ENCODE measurements around the gene CLIP1. TPM values are rescaled to one million over a fixed set of nuclear protein-coding genes. Genes with fewer than 3 reads are reported as not detected.
"Not testable (repeated sequence)": the region's sequence is repeated elsewhere in the genome, so short reads cannot be mapped to it uniquely, and the experiment has no call there.

The CLIP1 gene
- total RNA-seq, 1 experiment from 2014 or later: 16.0 TPM

DNA sequence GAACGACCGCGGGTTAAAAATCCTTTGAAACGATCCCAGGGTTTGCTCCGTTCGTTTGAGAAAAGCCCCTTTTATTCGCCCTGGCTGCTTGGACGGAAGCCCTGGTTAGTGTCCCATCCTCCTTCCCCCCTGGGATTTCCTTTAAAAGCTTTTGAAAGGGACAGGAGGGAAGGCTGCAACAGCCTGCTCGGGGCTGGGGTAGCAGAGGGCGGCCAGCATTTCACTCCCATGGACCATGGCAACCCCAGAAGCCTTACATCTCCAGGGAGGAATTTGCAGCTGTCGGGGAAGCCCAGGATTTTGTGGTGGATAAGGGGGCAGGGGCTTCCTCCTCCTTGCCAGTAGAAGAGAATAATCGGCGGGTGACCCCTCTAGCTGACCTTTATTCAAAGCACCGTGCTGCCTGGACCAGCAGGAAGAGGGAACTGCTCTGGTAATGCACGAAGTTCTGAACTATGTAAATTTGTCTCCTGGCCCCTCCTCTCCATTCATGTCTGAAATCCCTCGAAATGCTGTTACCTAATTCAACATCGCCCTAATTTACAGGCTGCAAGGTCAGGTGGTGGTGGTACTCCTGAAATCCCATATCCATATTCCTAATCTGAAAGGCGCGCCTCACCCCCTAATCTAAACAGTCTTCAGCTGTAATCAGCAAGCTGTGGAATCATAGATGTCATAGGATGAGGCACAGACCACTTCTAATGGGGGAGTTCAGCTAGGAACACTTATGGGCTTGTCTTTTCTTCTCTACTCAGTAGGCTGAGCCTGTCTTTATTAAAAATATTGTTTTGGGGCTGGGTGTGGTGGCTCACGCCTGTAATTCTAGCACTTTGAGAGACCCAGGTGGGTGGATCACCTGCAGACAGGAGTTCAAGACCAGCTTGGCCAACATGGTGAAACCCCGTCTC is 1.0 kb upstream of the CLIP1 start:
- no peak overlapping the region for H3K27ac ChIP-seq (ENCODE audit: low read length)

DNA sequence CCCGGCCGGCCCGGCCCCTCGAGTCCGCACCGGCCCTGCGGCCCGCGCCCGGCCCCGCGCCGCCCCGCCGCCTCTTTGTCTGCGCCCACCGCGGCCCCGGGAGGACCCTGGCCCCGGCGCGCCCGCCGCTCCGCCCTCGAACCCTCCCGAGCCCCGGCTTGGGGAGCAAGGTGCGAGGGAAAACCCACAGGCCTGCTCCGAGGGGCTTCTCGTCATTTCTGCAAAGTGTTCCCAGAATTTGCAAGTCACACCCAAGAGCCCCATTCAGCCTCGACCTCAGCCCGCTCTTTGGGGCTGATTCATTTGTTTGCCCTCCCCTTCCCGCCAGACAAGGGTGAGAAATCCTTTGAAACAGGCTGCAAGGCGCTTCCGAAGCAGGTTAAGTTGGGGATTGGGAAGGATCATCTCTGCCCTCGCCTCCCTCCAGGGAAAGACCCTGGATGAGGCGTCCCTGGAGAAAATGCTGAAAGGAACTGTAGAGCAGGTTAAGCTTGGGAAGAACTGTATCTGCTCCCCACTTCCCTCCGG is 325 bp upstream of the CLIP1 start:
- Histone ChIP-seq H3K79me2 (ENCODE audit: low read length) (no peaks in the 10 kb centered on the region), H3K27me3 (ENCODE audit: low read length) (no peaks in the 10 kb centered on the region), H3K9me2 (replicated peaks; ENCODE audit: insufficient read depth, low read length) (no peaks in the 10 kb centered on the region), H3K4me3 (ENCODE audit: low read length) (peak overlapping the region; percentile 49), H3K9me3 (ENCODE audit: low read length) (no peaks in the 10 kb centered on the region), H3K9ac (ENCODE audit: low read length) (peak overlapping the region; percentile 55), H3K27ac (ENCODE audit: low read length) (no peak overlapping the region), H3K4me1 (ENCODE audit: low read length) (peaks cover 30% of the 10 kb centered on the region), H3K36me3 (ENCODE audit: insufficient read depth, low read length) (no peaks in the 10 kb centered on the region), H3K4me2 (ENCODE audit: low read depth, low read length, poor library complexity, severe bottlenecking) (peak overlapping the region; percentile 89), H2AFZ (ENCODE audit: low read length) (peak overlapping the region; percentile 90), H4K20me1 (ENCODE audit: insufficient read depth, low read depth, low read length) (no peaks in the 10 kb centered on the region)
- peak; percentile 66 for DNase-seq

More for the DNA sequence above, 1.0 kb upstream of the CLIP1 start:
- Histone ChIP-seq H3K79me2 (ENCODE audit: low read length) (no peaks in the 10 kb centered on the region), H3K9ac (ENCODE audit: low read length) (peak overlapping the region; percentile 55), H3K9me3 (ENCODE audit: low read length) (no peaks in the 10 kb centered on the region), H3K36me3 (ENCODE audit: insufficient read depth, low read length) (no peaks in the 10 kb centered on the region), H4K20me1 (ENCODE audit: insufficient read depth, low read depth, low read length) (no peaks in the 10 kb centered on the region), H3K27me3 (ENCODE audit: low read length) (no peaks in the 10 kb centered on the region), H3K4me1 (ENCODE audit: low read length) (peaks cover 30% of the 10 kb centered on the region), H3K4me3 (ENCODE audit: low read length) (peak overlapping the region; percentile 49), H2AFZ (ENCODE audit: low read length) (peak overlapping the region; percentile 90; the same call in 1 of the 2 replicates), H3K9me2 (replicated peaks; ENCODE audit: insufficient read depth, low read length) (no peaks in the 10 kb centered on the region), H3K4me2 (ENCODE audit: low read depth, low read length, poor library complexity, severe bottlenecking) (peak overlapping the region; percentile 89)
- peak; percentile 73 for DNase-seq

GRCh38 chr12:122421187-122421820 is 1.2 kb downstream of the CLIP1 start:
- no peaks in the 10 kb centered on the region for H3K9me3 ChIP-seq (ENCODE audit: low read length)
- H4K20me1 ChIP-seq (ENCODE audit: insufficient read depth, low read depth, low read length): no peaks in the 10 kb centered on the region
- H3K9ac ChIP-seq (ENCODE audit: low read length): peak overlapping the region; percentile 73
- peak overlapping the region; percentile 88 for H2AFZ ChIP-seq (ENCODE audit: low read length)
- no peaks in the 10 kb centered on the region for H3K27me3 ChIP-seq (ENCODE audit: low read length)
- H3K4me2 ChIP-seq (ENCODE audit: low read depth, low read length, poor library complexity, severe bottlenecking): peak overlapping the region; percentile 91
- no peak overlapping the region for H3K27ac ChIP-seq (ENCODE audit: low read length)
- H3K9me2 ChIP-seq (replicated peaks; ENCODE audit: insufficient read depth, low read length): no peaks in the 10 kb centered on the region
- peak; percentile 64 for DNase-seq
- no peaks in the 10 kb centered on the region for H3K79me2 ChIP-seq (ENCODE audit: low read length)
- peaks cover 30% of the 10 kb centered on the region for H3K4me1 ChIP-seq (ENCODE audit: low read length)
- no peaks in the 10 kb centered on the region for H3K36me3 ChIP-seq (ENCODE audit: insufficient read depth, low read length)
- H3K4me3 ChIP-seq (ENCODE audit: low read length): peak overlapping the region; percentile 83

DNA sequence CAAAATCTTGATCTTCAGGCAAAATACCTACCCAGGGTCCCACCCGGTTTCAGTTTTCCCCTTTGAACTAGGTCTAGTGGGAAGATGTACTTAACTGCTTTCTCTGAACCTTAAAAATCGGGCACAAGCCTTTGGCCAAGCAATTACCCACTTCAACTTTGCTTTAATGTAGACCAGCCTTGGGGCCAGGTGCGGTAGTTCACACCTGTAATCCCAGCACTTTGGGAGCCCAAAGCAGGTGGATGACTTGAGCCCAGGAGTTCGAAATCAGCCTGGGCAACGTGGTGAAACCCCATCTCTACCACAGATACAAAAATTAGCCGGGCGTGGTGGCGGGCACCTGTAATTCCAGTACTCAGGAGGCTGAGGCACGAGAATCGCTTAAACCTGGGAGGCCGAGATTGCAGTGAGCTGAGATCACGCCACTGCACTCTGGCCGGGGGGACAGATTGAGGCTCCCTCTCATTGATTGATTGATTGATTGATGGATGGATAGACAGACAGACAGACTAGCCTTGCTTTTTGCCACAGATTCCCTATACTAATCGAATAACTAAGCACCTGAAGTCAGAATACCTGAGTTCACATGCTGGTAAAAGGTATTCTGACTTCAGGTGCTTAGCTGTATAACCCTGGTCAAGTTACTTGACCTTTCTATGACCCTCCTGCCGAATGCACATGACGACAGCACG is 1.9 kb downstream of the CLIP1 start:
- peak overlapping the region; percentile 73 for H3K9ac ChIP-seq (ENCODE audit: low read length)
- H3K4me3 ChIP-seq (ENCODE audit: low read length): peak overlapping the region; percentile 83
- no peaks in the 10 kb centered on the region for H3K9me3 ChIP-seq (ENCODE audit: low read length)
- peaks cover 30% of the 10 kb centered on the region for H3K4me1 ChIP-seq (ENCODE audit: low read length)
- H3K9me2 ChIP-seq (replicated peaks; ENCODE audit: insufficient read depth, low read length): no peaks in the 10 kb centered on the region
- H3K36me3 ChIP-seq (ENCODE audit: insufficient read depth, low read length): no peaks in the 10 kb centered on the region
- H2AFZ ChIP-seq (ENCODE audit: low read length): no peak overlapping the region
- no peak for DNase-seq
- no peaks in the 10 kb centered on the region for H4K20me1 ChIP-seq (ENCODE audit: insufficient read depth, low read depth, low read length)
- H3K27me3 ChIP-seq (ENCODE audit: low read length): no peaks in the 10 kb centered on the region
- H3K4me2 ChIP-seq (ENCODE audit: low read depth, low read length, poor library complexity, severe bottlenecking): peak overlapping the region; percentile 91
- H3K27ac ChIP-seq (ENCODE audit: low read length): no peak overlapping the region
- H3K79me2 ChIP-seq (ENCODE audit: low read length): no peaks in the 10 kb centered on the region

DNA sequence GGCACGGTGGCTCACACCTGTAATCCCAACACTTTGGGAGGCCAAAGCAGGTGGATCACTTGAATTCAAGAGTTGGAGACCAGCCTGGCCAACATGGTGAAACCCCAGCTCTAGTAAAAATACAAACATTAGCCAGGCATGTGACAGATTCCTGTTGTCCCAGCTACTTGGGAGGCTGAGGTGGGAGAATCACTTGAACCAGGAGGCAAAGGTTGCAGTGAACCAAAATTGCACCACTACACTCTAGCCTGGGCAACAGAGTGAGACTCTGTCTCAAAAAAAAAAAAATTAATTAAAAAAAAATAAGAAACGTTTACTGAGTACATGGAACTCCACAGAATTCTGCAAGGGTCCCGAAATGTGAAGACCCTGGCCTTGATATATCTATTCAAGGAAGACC is 3.4 kb downstream of the CLIP1 start:
- H2AFZ ChIP-seq (ENCODE audit: low read length); H3K9me3 ChIP-seq (ENCODE audit: low read length); H3K4me2 ChIP-seq (ENCODE audit: low read depth, low read length, poor library complexity, severe bottlenecking); H3K27me3 ChIP-seq (ENCODE audit: low read length); H3K79me2 ChIP-seq (ENCODE audit: low read length); H3K4me3 ChIP-seq (ENCODE audit: low read length); H3K9me2 ChIP-seq (replicated peaks; ENCODE audit: insufficient read depth, low read length); H3K27ac ChIP-seq (ENCODE audit: low read length); H3K36me3 ChIP-seq (ENCODE audit: insufficient read depth, low read length); H3K9ac ChIP-seq (ENCODE audit: low read length); H4K20me1 ChIP-seq (ENCODE audit: insufficient read depth, low read depth, low read length); DNase-seq: not testable (repeated sequence)
- H3K4me1 ChIP-seq (ENCODE audit: low read length): peaks cover 23% of the 10 kb centered on the region

- H3K79me2 ChIP-seq (ENCODE audit: low read length); H3K4me2 ChIP-seq (ENCODE audit: low read depth, low read length, poor library complexity, severe bottlenecking); H2AFZ ChIP-seq (ENCODE audit: low read length); H3K4me3 ChIP-seq (ENCODE audit: low read length); H3K27me3 ChIP-seq (ENCODE audit: low read length); DNase-seq; H3K9me2 ChIP-seq (replicated peaks; ENCODE audit: insufficient read depth, low read length); H3K9me3 ChIP-seq (ENCODE audit: low read length); H3K9ac ChIP-seq (ENCODE audit: low read length); H4K20me1 ChIP-seq (ENCODE audit: insufficient read depth, low read depth, low read length); H3K36me3 ChIP-seq (ENCODE audit: insufficient read depth, low read length); H3K27ac ChIP-seq (ENCODE audit: low read length): not testable (repeated sequence)
- H3K4me1 ChIP-seq (ENCODE audit: low read length): peaks cover 21% of the 10 kb centered on the region
Measured at GRCh38 chr12:122415665-122416064, 6.8 kb downstream of the CLIP1 start.

DNA sequence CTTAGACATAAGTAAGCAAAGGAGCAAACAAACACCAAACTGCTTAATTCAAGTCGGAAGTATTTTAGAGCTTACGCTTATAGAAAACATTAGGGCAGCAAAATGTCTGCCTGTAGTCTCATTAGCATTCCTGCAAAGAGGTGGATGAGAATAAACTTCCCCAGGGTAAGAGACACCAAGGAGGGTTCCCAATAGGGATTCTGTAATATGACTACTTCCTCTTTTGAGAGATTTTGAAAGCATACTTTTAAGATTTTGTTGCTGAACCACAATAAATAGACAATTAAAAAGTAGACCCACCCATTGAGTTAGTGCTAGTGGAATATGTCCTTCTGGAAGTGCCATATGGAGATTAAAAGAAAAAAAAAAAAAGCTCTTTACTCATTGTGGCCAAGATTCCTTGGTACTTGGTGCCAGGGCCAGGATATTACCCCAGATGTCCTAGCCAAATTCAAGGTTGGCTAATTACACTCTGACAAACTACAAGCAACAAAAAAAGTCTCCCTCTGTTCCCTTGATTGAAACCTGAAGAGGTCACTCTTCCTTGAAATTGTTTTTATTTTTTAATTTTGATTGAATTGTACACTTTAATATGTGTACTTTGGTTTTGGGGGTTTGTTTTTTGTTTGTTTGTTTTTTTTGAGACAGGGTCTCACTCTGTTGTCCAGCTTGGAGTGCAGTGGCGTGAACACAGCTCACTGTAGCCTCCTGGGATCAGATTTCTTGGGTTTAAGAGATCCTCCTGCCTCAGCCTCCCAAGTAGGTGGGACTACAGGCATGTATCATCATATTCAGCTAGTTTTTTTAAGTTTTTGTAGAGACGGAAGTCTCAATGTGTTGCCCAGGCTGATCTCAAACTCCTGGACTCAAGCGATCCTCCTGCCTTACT is 8.7 kb downstream of the CLIP1 start:
- peak overlapping the region; percentile 47 for H3K4me2 ChIP-seq (ENCODE audit: low read depth, low read length, poor library complexity, severe bottlenecking)
- H2AFZ ChIP-seq (ENCODE audit: low read length): no peak overlapping the region
- H3K36me3 ChIP-seq (ENCODE audit: insufficient read depth, low read length): no peaks in the 10 kb centered on the region
- H3K79me2 ChIP-seq (ENCODE audit: low read length): no peaks in the 10 kb centered on the region
- DNase-seq: peak; percentile 45
- H3K9me3 ChIP-seq (ENCODE audit: low read length): no peaks in the 10 kb centered on the region
- H3K27me3 ChIP-seq (ENCODE audit: low read length): no peaks in the 10 kb centered on the region
- no peaks in the 10 kb centered on the region for H3K9me2 ChIP-seq (replicated peaks; ENCODE audit: insufficient read depth, low read length)
- no peaks in the 10 kb centered on the region for H4K20me1 ChIP-seq (ENCODE audit: insufficient read depth, low read depth, low read length)
- H3K9ac ChIP-seq (ENCODE audit: low read length): no peak overlapping the region
- H3K4me3 ChIP-seq (ENCODE audit: low read length): 0 out of 2 replicates have a peak overlapping the region, but pooled peaks have one; percentile 4
- H3K27ac ChIP-seq (ENCODE audit: low read length): no peak overlapping the region
- peaks cover 18% of the 10 kb centered on the region for H3K4me1 ChIP-seq (ENCODE audit: low read length)
